ENCODE measurements around the gene GON7. TPM values are rescaled to one million over a fixed set of nuclear protein-coding genes. Genes with fewer than 3 reads are reported as not detected.
"Not testable (repeated sequence)": the region's sequence is repeated elsewhere in the genome, so short reads cannot be mapped to it uniquely, and the experiment has no call there.

The GON7 gene
- total RNA-seq, 2 donors from 2014 or later = 6.5 to 11.2 TPM

GRCh38 chr14:93173943-93174395 lies 32.9 kb downstream of the GON7 start:
- ATAC-seq (no peak), DNase-seq (peak in 2 of 4 donors; percentile 20 to 26)
- Histone ChIP-seq H3K27me3 (no peaks in the 10 kb centered on the region), H3K4me3 (no peak overlapping the region), H3K9me3 (no peaks in the 10 kb centered on the region), H3K36me3 (replicated peaks in 1 of 2; ENCODE audit: insufficient read depth in 1 of 2, low read depth in 2 of 2) (no peaks in the 10 kb centered on the region), H3K4me1 (peaks cover 7% of the 10 kb centered on the region), H3K27ac (peak overlapping the region in 1 of 4 donors; percentile 17)
- TF ChIP-seq CTCF (IDR thresholded peaks at IDR 0.05) (no peak), POLR2A (IDR thresholded peaks at IDR 0.05) (no peak)
- intact Hi-C loops (cut with DNase I) = loop anchor here (10.0 kb wide), 1 partner anchor 59 kb away; the partner anchor contains the start of gene ITPK1
- 38 to 43% methylated on average over 10 of the region's 10 CpGs for WGBS, 2 donors

- no peak overlapping the region for H3K4me3 ChIP-seq
- H3K4me1 ChIP-seq = no peaks in the 10 kb centered on the region
- DNase-seq = no peak
- intact Hi-C loops (cut with DNase I) = loop anchor here (10.0 kb wide), 1 partner anchor 57 kb away; the partner anchor contains the start of gene ITPK1
- no peak overlapping the region for H3K27ac ChIP-seq
- TF ChIP-seq POLR2A (IDR thresholded peaks at IDR 0.05) (no peak), CTCF (IDR thresholded peaks at IDR 0.05) (no peak)
- H3K36me3 ChIP-seq (replicated peaks in 1 of 2; ENCODE audit: insufficient read depth in 1 of 2, low read depth in 2 of 2) = no peaks in the 10 kb centered on the region
- no peaks in the 10 kb centered on the region for H3K9me3 ChIP-seq
- no peak for ATAC-seq
- 73 to 80% methylated on average over 4 of the region's 4 CpGs for WGBS, 2 donors
- no peaks in the 10 kb centered on the region for H3K27me3 ChIP-seq
Observed at GRCh38 chr14:93171376-93171775, 35.5 kb downstream of the GON7 start.

- ATAC-seq; DNase-seq; H3K27ac ChIP-seq; H3K4me1 ChIP-seq; H3K36me3 ChIP-seq (replicated peaks in 1 of 2; ENCODE audit: insufficient read depth in 1 of 2, low read depth in 2 of 2); H3K27me3 ChIP-seq; H3K4me3 ChIP-seq; H3K9me3 ChIP-seq: not testable (repeated sequence)
- whole genome bisulfite sequencing, 2 donors = 91% methylated on average over 20 of the region's 20 CpGs; no CpG with 5 or more reads in 1 of the 2 donors
- intact Hi-C loops (cut with DNase I) = loop anchor here (10.0 kb wide), 1 partner anchor 55 kb away; the partner anchor contains the start of gene ITPK1
Observed at GRCh38 chr14:93170141-93170540, 36.7 kb downstream of the GON7 start.

- WGBS, 2 donors = 78 to 86% methylated on average over 5 to 6 of the region's 6 CpGs
- not testable (repeated sequence) for H3K36me3 ChIP-seq (replicated peaks in 1 of 2; ENCODE audit: insufficient read depth in 1 of 2, low read depth in 2 of 2); ATAC-seq; H3K27ac ChIP-seq; H3K4me1 ChIP-seq; H3K4me3 ChIP-seq; H3K9me3 ChIP-seq; DNase-seq; H3K27me3 ChIP-seq
- intact Hi-C loops (cut with DNase I) = loop anchor here (10.0 kb wide), 1 partner anchor 55 kb away; the partner anchor contains the start of gene ITPK1
Observed at GRCh38 chr14:93169619-93170018, 37.2 kb downstream of the GON7 start.

- H3K4me3 ChIP-seq; H3K4me1 ChIP-seq; intact Hi-C loops (cut with DNase I); H3K27ac ChIP-seq; H3K9me3 ChIP-seq; ATAC-seq; H3K27me3 ChIP-seq; H3K36me3 ChIP-seq (replicated peaks in 1 of 2; ENCODE audit: insufficient read depth in 1 of 2, low read depth in 2 of 2); DNase-seq: not testable (repeated sequence)
- WGBS, 2 donors = 86 to 94% methylated on average over 9 of the region's 9 CpGs
Observed at GRCh38 chr14:93168610-93169009, 38.3 kb downstream of the GON7 start.

GRCh38 chr14:93165271-93166265 lies 41.3 kb downstream of the GON7 start:
- H3K9me3 ChIP-seq; H3K36me3 ChIP-seq (replicated peaks in 1 of 2; ENCODE audit: insufficient read depth in 1 of 2, low read depth in 2 of 2); ATAC-seq; DNase-seq; H3K4me3 ChIP-seq; H3K27me3 ChIP-seq; intact Hi-C loops (cut with DNase I); H3K4me1 ChIP-seq: not testable (repeated sequence)
- peak overlapping the region in 3 of 4 donors; percentile 61 to 69 (median 64) for H3K27ac ChIP-seq
- 66 to 78% methylated on average over 20 to 26 of the region's 26 CpGs for WGBS, 2 donors
